ENCODE results near the gene CD59.
"Not testable (repeated sequence)": the region's sequence is repeated elsewhere in the genome, so short reads cannot be mapped to it uniquely, and the experiment has no call there.

- TF ChIP-seq, protein P1, sequence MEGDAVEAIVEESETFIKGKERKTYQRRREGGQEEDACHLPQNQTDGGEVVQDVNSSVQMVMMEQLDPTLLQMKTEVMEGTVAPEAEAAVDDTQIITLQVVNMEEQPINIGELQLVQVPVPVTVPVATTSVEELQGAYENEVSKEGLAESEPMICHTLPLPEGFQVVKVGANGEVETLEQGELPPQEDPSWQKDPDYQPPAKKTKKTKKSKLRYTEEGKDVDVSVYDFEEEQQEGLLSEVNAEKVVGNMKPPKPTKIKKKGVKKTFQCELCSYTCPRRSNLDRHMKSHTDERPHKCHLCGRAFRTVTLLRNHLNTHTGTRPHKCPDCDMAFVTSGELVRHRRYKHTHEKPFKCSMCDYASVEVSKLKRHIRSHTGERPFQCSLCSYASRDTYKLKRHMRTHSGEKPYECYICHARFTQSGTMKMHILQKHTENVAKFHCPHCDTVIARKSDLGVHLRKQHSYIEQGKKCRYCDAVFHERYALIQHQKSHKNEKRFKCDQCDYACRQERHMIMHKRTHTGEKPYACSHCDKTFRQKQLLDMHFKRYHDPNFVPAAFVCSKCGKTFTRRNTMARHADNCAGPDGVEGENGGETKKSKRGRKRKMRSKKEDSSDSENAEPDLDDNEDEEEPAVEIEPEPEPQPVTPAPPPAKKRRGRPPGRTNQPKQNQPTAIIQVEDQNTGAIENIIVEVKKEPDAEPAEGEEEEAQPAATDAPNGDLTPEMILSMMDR (IDR thresholded peaks at IDR 0.05; ENCODE audit: low read length), result not testable (repeated sequence)
- not testable (repeated sequence) for TF ChIP-seq EZH2 (optimal IDR thresholded peaks at IDR 0.05; ENCODE audit: low read depth, low read length)
Observed at GRCh38 chr11:33661526-33661925, 74.7 kb downstream of the CD59 start.
